Measurements from ENCODE around the gene VARS2.

VARS2 gene

DNA sequence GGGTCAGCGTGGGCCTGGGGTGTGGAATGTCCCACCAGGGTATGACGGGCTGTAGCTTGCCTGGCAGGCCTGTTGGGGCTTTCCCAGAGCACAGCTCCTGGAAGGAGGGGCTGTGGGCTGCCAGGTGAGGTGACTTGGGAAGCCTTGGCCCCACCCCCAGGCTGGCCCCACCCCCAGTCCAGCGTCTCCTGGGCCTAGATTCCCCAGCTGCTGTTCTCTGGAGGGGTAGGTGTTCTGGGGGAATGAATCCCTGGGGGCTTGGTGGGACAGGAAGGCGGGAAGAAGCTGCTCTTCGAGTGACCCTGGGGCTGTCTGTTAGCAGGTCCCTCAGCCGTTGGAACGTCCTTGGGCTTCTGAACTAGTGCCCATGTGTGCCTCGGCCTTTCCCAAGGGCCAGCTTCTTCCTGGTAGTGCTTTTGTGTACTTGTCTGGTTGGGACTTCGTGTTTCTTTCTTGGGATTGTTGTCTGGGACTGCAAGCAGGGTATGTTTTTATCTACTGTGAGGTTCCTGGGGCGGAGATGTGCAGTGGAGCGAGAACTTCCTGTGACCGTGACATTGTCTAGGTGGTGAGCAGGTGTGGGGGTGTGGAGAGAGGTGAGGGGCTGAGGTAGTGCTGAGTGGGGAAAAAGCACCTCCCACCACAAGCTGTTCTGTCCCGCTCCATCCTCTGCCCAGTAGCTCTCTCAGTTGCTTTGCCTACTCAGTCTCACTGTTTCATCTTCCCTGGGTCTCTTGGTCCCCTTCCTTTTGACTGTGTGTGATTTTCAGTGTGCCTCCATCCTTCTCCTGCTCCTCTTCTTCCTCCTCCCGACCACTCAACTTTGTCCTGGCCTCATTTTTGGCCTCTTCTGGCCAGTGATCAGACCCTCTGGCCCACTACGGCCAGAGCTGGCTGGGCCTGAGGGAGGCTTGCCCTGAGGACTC is 31.0 kb upstream of the VARS2 start:
- peak overlapping the region; percentile 94 for H3K27ac ChIP-seq

DNA sequence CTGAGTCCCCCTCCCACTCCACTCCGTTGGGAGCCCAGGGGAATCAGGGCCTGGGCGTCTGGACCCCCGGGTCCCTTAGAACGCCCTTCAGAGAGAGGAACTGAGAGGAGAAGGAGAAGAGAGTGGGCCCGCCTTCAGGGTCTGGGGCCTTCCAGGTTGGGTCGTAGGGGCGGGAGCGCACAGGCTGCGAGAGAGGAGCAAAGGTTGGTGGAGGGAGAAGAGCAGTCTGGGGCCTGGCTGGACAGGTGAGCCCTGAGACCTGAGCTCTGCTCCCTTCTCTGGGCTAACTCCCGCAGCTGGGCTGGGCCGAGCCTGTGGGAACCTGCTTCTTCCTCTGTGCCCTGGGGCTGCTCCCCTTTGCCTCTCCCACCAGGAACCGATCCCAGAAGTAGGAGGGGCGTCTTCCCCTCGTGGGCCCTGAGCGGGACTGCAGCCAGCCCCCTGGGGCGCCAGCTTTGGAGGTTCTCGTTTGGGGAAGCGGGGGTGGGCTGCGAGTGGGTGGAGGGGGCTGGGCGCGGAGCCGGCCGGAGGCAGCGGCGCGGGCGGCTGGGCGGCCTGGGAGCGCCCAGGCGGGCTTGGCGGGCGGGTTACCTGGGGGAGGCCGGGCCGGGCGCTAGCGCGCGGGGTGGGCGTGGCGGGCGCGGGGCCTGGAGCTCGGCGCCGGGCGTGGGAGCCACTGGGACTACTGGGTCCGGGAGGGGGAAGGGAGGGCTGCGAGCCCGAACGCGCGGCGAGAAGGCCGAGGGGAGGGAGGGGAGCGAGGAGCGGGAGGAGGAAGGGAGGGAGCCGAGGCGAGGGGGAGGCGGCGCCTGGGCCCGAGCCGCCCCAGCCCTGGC is 30.1 kb upstream of the VARS2 start, which contains the start of gene DDR1:
Gene DDR1 (plus strand): TSS at position 835 of the 836 bp plus-strand sequence. CDS start 4,211 bp downstream, outside the sequence.
- H3K27ac ChIP-seq: peak within 1 kb of the TSS; percentile 94

More for the DNA sequence above, 31.0 kb upstream of the VARS2 start:
- TF ChIP-seq ZFX (IDR thresholded peaks at IDR 0.05): peak; percentile 55; the same call in 1 of the 2 replicates
- TF ChIP-seq, protein P1, sequence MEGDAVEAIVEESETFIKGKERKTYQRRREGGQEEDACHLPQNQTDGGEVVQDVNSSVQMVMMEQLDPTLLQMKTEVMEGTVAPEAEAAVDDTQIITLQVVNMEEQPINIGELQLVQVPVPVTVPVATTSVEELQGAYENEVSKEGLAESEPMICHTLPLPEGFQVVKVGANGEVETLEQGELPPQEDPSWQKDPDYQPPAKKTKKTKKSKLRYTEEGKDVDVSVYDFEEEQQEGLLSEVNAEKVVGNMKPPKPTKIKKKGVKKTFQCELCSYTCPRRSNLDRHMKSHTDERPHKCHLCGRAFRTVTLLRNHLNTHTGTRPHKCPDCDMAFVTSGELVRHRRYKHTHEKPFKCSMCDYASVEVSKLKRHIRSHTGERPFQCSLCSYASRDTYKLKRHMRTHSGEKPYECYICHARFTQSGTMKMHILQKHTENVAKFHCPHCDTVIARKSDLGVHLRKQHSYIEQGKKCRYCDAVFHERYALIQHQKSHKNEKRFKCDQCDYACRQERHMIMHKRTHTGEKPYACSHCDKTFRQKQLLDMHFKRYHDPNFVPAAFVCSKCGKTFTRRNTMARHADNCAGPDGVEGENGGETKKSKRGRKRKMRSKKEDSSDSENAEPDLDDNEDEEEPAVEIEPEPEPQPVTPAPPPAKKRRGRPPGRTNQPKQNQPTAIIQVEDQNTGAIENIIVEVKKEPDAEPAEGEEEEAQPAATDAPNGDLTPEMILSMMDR (conservative IDR thresholded peaks at IDR 0.05): no peak

DNA sequence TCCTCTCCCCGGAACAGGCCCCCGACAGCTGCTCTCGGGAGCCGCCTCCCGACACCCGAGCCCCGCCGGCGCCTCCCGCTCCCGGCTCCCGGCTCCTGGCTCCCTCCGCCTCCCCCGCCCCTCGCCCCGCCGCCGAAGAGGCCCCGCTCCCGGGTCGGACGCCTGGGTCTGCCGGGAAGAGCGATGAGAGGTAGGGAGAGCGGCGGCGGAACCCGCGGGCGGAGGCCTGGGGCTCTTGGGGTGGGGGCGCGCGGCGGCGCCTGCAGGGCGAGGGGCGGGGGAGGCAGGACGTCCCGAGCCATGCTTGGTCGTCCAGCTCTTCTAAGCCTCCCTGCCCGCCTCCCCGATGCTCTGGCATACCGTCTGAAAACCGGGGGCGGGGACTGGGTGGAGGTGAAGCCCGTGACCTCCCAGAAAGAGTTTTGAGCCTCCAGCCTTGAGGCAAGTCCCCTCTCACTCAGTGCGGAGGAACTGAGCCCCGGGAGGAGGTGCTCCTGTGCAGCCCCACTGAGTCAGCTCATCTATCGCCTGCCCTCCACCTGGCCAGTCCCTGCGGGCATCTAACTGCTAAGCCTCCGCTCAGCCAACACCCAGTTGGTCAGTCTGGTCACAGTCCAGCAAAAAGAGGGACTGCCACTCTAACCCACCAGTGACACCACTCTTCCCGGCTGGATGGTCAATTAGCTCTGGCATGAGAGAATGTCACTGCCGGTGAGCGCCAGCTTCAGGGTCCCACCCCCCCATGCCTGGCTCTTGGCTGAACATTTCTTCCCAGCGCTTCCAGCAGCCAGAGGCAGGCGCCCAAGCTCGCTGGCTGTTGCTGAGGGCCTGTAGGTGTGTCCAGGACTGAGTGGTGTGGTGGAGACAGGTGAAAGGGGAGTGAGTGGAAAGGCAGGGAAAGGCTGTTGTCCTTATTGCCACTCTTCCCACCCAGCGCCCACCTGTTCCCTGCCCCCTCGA is 29.2 kb upstream of the VARS2 start:
- TF ChIP-seq, protein P1 (conservative IDR thresholded peaks at IDR 0.05): no peak
- TF ChIP-seq ZFX (IDR thresholded peaks at IDR 0.05): no peak
- peak overlapping the region; percentile 94 for H3K27ac ChIP-seq

More for the DNA sequence above, 30.1 kb upstream of the VARS2 start, which contains the start of gene DDR1:
- TF ChIP-seq, protein P1 (conservative IDR thresholded peaks at IDR 0.05): no peak
- TF ChIP-seq ZFX (IDR thresholded peaks at IDR 0.05): no peak

DNA sequence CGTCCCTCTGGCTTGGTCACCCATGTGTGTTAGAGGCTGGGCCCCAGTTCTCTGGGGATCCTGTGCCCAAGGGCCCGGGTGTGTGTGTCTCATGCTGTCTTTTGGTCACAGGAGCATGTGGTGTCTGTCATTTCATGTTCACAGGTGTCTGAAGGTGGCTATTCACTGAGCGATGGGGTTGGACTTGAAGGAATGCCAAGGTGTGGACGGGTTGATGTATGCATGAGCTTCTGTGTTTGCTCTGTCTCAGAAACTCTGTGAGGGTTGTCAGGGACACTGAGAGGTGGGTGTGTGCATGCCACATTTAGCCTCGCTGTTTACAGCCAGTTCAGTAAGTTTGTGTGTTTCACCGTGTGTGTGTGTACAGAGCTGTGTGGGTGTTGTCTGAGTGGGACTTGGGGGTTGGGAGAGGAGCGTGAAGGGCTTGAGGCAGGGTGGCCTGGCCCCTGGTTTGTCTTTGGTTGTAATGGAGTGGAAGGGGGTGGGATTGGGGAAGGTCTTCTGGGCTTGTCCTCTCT is 28.5 kb upstream of the VARS2 start:
- no peak for TF ChIP-seq ZFX (IDR thresholded peaks at IDR 0.05)
- TF ChIP-seq, protein P1 (conservative IDR thresholded peaks at IDR 0.05): no peak
- peak overlapping the region; percentile 94 for H3K27ac ChIP-seq

DNA sequence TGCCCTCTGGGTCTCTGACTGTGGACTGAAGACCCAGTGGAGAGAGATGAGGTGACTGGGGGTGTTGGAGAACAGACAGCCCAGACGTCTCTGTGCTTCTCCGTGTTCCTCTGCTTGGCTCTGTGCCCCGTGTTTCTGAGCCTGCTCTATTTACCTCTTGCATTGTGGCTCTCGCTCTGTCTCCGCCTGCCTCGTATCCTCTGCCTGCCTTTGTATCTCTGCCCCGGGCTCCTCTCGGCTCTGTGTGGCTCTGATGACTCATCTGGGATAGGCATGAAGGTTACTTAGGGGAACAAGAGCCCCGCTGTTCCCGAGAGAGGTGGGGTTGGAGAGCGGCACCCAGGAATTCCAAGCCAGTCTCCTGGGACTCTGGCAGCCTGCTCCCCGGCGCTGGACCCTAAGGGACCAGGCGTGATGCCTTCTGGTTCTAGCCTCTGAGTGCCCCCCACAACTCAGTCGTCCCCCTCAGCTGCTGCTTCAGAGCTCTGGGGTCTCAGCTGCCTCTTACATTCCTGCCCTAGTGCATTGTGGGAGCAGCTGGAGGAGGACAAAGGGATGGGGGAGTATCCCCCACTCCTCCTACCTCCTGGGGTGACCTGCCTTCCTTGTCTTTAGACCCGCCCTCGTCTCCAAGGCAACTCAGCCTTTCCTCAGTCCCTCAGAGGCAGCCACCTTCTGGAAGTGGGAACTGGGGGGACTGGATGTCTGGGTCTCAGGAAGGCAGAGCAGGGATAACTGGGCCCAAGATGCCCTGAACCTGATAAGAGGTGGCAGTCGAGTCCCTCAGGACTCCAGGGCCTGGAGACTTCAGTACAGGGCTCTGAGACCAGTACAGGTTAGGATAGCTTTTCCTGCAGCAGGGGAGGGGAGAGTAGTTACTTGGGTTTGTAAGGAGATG is 27.8 kb upstream of the VARS2 start:
- no peak for TF ChIP-seq ZFX (IDR thresholded peaks at IDR 0.05)
- TF ChIP-seq, protein P1 (conservative IDR thresholded peaks at IDR 0.05): no peak
- H3K27ac ChIP-seq: peak overlapping the region; percentile 94

DNA sequence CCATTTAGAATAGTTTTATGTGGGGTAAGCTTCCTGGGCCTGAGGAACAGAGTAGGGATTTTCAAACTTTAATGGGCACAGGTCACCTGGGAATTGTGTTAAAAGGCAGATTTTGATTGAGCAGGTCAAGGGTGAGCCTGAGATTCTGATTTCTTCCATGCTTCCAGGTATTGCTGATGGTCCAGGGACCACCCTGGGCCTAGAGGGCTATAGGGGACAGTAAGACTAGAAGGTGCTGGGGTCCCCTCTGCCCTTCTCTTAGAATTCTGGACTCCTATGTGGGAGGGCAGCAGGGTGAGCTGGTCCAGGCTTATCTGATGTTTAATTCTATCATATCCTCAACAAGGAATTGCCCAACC is 27.2 kb upstream of the VARS2 start:
- H3K27ac ChIP-seq: peak overlapping the region; percentile 94
- no peak for TF ChIP-seq ZFX (IDR thresholded peaks at IDR 0.05)
- TF ChIP-seq, protein P1 (conservative IDR thresholded peaks at IDR 0.05): no peak

All from C4-2B (cell line).